Gastrocnemius medialis (tissue), 4 donors: ENCODE measurements around the gene SCN5A. TPM values are rescaled to one million over a fixed set of nuclear protein-coding genes. Genes with fewer than 3 reads are reported as not detected.

Source experiments
- ATAC-seq, 2 donors: fragments of 150-250 bp; one replicate each; pipeline ENCODE4 v1.9.1; 2016
- DNase-seq, 2 donors: peaks; one replicate each; pipeline ENCODE4 v3.0.0-alpha.2; 2019
- H3K27ac ChIP-seq, 4 donors: fragments of 200-600 bp; sonication (generic); 1 replicate in 1 of 4; 2 replicates in 3 of 4; pipeline ENCODE4 v1.5.1; 2016 to 2018; ENCODE audit warnings: mild to moderate bottlenecking in 2 of 4, moderate library complexity in 1 of 4
- H3K27me3 ChIP-seq, 3 donors: fragments of 200-600 bp; sonication (generic) in 2 of 3; 1 replicate in 1 of 3; 2 replicates in 2 of 3; pipeline versions ENCODE4 v1.5.1 to v1.6.0; 2016 to 2019; ENCODE audit warnings: mild to moderate bottlenecking in 1 of 3, moderate library complexity in 1 of 3
- H3K36me3 ChIP-seq, 2 donors: fragments of 200-600 bp; sonication (generic) in 1 of 2; one replicate each; pipeline ENCODE4 v1.5.1; 2017 to 2018
- H3K4me1 ChIP-seq, 2 donors: fragments of 200-600 bp; sonication (generic) in 1 of 2; one replicate each; pipeline ENCODE4 v1.5.1; 2016 to 2017; ENCODE audit warnings: mild to moderate bottlenecking in 2 of 2
- H3K4me3 ChIP-seq, 4 donors: fragments of 200-600 bp; sonication (generic) in 3 of 4; 1 replicate in 1 of 4; 2 replicates in 3 of 4; pipeline ENCODE4 v1.5.1; 2016 to 2019; ENCODE audit warnings: mild to moderate bottlenecking in 2 of 4
- H3K9me3 ChIP-seq, 3 donors: fragments of 200-600 bp; sonication (generic) in 2 of 3; 1 replicate in 1 of 3; 2 replicates in 2 of 3; pipeline ENCODE4 v1.5.1; 2016 to 2019
- POLR2A ChIP-seq, 2 donors: fragments of 450-650 bp; IDR thresholded peaks; one replicate each; pipeline ENCODE4 v1.6.1; 2017; ENCODE audit warnings: antibody characterized with exemption in 2 of 2, mild to moderate bottlenecking in 2 of 2, moderate library complexity in 2 of 2
- in situ Hi-C, 4 donors: fragments of 200-750 bp; cut with MboI; loops; one replicate each; pipeline versions ENCODE4 v1.15.0 to v1.8.0; 2017; ENCODE audit warnings: low sequenced_read_pairs in 4 of 4
- intact Hi-C: fragments of 100-400 bp; cut with DNase I; formaldehyde crosslinking; loops from one replicate; pipeline ENCODE4 v1.15.1; 2023; ENCODE audit warnings: low total_unique reads
- total RNA-seq, 4 donors: library from RNA; depleted of rRNA; stranded (reverse); fragments of >200 nt; gene quantifications; one replicate each; pipeline versions ENCODE4 v1.1.0 to v1.2.3, GENCODE V29; 2016
- TF ChIP-seq, protein P1 (sequence below), 5 experiments: fragments of 450-650 bp in 3 of 5; fragments of 200-600 bp in 2 of 5; sonication (generic) in 2 of 5; IDR thresholded peaks in 4 of 5; conservative IDR thresholded peaks in 1 of 5; 1 replicate in 4 of 5; 2 replicates in 1 of 5; pipeline ENCODE4 v1.5.1; 2016 to 2019; ENCODE audit warnings: antibody characterized with exemption in 5 of 5, mild to moderate bottlenecking in 3 of 5, moderate library complexity in 3 of 5

Gene SCN5A
- total RNA-seq, 4 donors from 2014 or later = 0.05 to 4.3 (median 2.8) TPM; not detected in 1

GRCh38 chr3:38585791-38586420 is 63.6 kb downstream of the SCN5A start:
- DNase-seq (no peak), ATAC-seq (no peak)
- Histone ChIP-seq H3K36me3 (no peaks in the 10 kb centered on the region), H3K27ac (no peak overlapping the region), H3K4me1 (no peaks in the 10 kb centered on the region), H3K9me3 (no peaks in the 10 kb centered on the region), H3K4me3 (no peak overlapping the region), H3K27me3 (no peaks in the 10 kb centered on the region)
- in situ Hi-C loops = no loop called here
- TF ChIP-seq, protein P1, sequence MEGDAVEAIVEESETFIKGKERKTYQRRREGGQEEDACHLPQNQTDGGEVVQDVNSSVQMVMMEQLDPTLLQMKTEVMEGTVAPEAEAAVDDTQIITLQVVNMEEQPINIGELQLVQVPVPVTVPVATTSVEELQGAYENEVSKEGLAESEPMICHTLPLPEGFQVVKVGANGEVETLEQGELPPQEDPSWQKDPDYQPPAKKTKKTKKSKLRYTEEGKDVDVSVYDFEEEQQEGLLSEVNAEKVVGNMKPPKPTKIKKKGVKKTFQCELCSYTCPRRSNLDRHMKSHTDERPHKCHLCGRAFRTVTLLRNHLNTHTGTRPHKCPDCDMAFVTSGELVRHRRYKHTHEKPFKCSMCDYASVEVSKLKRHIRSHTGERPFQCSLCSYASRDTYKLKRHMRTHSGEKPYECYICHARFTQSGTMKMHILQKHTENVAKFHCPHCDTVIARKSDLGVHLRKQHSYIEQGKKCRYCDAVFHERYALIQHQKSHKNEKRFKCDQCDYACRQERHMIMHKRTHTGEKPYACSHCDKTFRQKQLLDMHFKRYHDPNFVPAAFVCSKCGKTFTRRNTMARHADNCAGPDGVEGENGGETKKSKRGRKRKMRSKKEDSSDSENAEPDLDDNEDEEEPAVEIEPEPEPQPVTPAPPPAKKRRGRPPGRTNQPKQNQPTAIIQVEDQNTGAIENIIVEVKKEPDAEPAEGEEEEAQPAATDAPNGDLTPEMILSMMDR (IDR thresholded peaks at IDR 0.05 in 4 of 5, conservative IDR thresholded peaks at IDR 0.05 in 1 of 5) = no peak
- TF ChIP-seq POLR2A (IDR thresholded peaks at IDR 0.05) = no peak
- intact Hi-C loops = no loop called here

- H3K27ac ChIP-seq = no peak overlapping the region
These were observed 65.8 kb downstream of the SCN5A start for GRCh38 chr3:38583688-38584087.

DNA sequence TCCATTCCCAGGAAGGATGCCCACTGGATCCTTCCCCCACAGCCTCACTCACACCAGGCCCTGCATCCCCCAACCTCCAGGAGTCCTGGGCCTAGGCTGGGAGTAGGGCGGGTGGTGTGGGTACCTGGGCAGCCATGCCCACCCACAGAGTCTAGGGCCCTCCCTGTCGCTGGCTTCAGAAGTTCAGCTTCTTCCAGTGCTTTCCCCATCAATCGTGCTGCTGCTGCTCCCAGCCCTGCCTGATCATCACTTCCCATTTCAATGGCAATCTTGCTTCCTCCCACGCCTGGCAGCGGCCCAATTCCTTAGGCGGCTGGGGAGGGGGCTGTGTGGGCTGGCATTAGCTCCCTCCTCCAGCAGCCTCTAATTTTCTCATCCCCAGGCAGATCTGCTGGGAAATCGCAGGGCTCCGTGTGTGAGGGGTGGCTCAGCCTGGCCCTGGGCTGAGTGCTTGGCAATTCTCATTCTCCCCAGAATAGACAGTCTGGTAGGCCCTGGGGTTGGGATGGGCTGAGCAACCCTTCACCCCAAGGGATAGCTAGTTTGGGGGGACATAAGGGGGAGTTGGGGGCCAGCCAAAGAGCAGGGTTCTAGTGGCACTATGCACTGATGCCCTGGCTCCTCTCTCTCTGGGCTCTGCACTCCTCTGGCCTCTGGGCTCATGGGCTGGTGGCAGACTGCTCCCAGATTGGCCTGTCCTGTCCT is 66.4 kb downstream of the SCN5A start:
- Histone ChIP-seq H3K4me1 (no peaks in the 10 kb centered on the region), H3K36me3 (no peaks in the 10 kb centered on the region), H3K9me3 (no peaks in the 10 kb centered on the region), H3K4me3 (no peak overlapping the region), H3K27ac (no peak overlapping the region), H3K27me3 (no peaks in the 10 kb centered on the region)
- intact Hi-C loops = no loop called here
- in situ Hi-C loops = no loop called here
- DNase-seq = no peak
- no peak for ATAC-seq
- TF ChIP-seq, protein P1 (IDR thresholded peaks at IDR 0.05 in 4 of 5, conservative IDR thresholded peaks at IDR 0.05 in 1 of 5) = no peak
- no peak for TF ChIP-seq POLR2A (IDR thresholded peaks at IDR 0.05)

More at GRCh38 chr3:38583688-38584087, 65.8 kb downstream of the SCN5A start:
- H3K9me3 ChIP-seq = no peaks in the 10 kb centered on the region
- intact Hi-C loops = no loop called here
- TF ChIP-seq POLR2A (IDR thresholded peaks at IDR 0.05) = no peak
- TF ChIP-seq, protein P1 (IDR thresholded peaks at IDR 0.05 in 4 of 5, conservative IDR thresholded peaks at IDR 0.05 in 1 of 5) = no peak
- no peaks in the 10 kb centered on the region for H3K4me1 ChIP-seq
- no peaks in the 10 kb centered on the region for H3K27me3 ChIP-seq
- H3K4me3 ChIP-seq = no peak overlapping the region
- ATAC-seq (no peak), DNase-seq (no peak)
- no peaks in the 10 kb centered on the region for H3K36me3 ChIP-seq
- in situ Hi-C loops = no loop called here

DNA sequence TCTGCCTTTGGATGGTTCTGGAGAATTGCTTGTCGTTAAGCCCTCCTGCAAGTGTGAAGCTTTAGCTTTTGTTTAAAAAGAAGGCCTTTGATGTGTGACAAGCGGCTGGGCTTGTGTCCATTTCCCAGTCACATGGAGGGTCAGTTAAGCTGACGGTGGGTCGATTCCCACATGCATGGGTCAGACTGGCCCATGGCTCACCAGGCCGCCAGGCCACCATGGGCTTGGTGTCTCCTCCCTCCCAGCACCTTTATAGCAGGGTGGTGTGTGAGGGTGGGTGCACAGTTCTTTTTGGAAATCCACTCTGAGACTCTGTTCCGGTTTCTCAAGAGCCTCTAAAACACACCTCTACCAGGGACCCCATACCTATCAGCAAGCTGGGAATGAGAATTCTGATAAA is 67.2 kb downstream of the SCN5A start:
- TF ChIP-seq, protein P1 (IDR thresholded peaks at IDR 0.05 in 4 of 5, conservative IDR thresholded peaks at IDR 0.05 in 1 of 5) = no peak
- no peak for TF ChIP-seq POLR2A (IDR thresholded peaks at IDR 0.05)
- ATAC-seq = no peak
- Histone ChIP-seq H3K4me3 (no peak overlapping the region), H3K36me3 (no peaks in the 10 kb centered on the region), H3K4me1 (no peaks in the 10 kb centered on the region), H3K27ac (no peak overlapping the region), H3K27me3 (no peaks in the 10 kb centered on the region), H3K9me3 (no peaks in the 10 kb centered on the region)
- no peak for DNase-seq
- intact Hi-C loops = no loop called here
- in situ Hi-C loops = no loop called here
